Measurements from ENCODE around the gene CCDC188.

The CCDC188 gene

GRCh38 chr22:20133930-20134549, 16.8 kb downstream of the CCDC188 start:
- H3K4me3 ChIP-seq (ENCODE audit: control insufficient read depth, low read depth, low read length) = no peak overlapping the region
- TF ChIP-seq, protein P1, sequence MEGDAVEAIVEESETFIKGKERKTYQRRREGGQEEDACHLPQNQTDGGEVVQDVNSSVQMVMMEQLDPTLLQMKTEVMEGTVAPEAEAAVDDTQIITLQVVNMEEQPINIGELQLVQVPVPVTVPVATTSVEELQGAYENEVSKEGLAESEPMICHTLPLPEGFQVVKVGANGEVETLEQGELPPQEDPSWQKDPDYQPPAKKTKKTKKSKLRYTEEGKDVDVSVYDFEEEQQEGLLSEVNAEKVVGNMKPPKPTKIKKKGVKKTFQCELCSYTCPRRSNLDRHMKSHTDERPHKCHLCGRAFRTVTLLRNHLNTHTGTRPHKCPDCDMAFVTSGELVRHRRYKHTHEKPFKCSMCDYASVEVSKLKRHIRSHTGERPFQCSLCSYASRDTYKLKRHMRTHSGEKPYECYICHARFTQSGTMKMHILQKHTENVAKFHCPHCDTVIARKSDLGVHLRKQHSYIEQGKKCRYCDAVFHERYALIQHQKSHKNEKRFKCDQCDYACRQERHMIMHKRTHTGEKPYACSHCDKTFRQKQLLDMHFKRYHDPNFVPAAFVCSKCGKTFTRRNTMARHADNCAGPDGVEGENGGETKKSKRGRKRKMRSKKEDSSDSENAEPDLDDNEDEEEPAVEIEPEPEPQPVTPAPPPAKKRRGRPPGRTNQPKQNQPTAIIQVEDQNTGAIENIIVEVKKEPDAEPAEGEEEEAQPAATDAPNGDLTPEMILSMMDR (conservative IDR thresholded peaks at IDR 0.05; ENCODE audit: control insufficient read depth, insufficient read depth, low read depth, low read length) = no peak
- no peak for DNase-seq (ENCODE audit: low read depth)

DNA sequence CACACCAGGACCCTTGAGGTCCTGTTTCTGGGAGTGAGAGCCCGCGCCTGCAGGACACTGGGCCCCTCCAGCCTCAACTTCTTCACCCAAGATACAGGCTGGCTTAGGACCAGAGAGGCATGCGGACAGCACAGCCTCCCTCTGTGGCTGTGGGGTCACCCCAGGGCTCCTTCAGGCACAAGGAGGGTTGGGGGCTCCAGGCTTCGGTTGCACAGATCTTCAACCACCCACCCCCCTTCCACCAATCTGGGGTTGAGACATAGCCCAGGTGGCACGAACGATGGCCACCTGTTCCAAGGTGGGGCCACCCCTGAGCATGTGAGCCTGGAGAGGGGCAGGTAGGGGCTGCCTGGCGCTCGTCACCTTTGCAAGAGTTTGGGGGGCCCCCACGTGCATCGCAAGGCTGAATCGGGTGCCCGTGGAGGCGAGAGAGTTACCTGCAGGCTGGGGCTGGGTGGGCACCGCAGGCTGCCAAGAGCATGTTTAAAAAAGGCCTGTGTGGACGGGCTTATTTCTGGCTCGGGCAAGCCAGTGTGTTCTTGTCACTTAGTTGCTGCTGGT, 18.1 kb downstream of the CCDC188 start:
- H3K4me3 ChIP-seq (ENCODE audit: control insufficient read depth, low read depth, low read length) = peak overlapping the region; percentile 71
- TF ChIP-seq, protein P1 (conservative IDR thresholded peaks at IDR 0.05; ENCODE audit: control insufficient read depth, insufficient read depth, low read depth, low read length) = no peak
- DNase-seq (ENCODE audit: low read depth) = no peak

DNA sequence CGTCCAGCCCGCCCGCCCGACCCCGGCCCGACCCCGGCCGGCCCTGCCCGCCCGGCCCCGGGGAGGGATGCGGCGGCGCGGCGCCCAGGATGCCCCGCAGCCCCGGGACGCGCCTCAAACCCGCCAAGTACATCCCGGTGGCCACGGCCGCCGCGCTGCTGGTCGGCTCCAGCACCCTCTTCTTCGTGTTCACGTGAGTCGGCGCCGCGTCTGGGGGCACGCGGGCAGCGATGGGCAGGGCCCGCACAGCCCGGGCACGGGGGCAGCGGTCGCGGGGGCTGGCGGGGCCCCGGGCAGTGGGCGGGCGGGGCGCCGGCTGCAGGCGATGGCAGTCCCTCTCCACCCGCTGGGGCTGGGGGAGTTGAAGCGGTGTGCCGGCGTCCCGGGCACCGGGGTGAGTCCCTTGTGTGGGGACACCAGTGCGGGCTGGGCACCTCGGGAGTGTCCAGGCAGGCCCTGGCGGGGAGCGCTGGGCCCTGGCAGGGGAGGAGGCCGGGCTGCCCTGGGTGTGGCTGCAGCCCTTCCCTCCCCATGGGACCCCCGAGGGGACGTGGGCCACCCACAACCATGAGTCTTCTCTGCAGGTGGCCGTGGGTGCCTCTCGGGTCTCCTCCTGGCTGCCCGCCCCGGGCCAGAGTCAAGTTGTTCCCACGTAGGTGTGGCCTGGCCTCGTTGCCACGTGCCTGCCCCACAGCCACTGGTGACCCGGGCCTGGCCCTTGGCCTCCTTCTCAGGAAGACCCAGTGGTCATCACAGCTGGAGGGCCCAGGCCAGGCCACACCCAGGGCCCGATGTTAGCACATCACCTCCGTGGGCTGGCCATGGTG, 18.8 kb downstream of the CCDC188 start:
- peak; percentile 38 for DNase-seq (ENCODE audit: low read depth)
- TF ChIP-seq, protein P1 (conservative IDR thresholded peaks at IDR 0.05; ENCODE audit: control insufficient read depth, insufficient read depth, low read depth, low read length) = no peak
- H3K4me3 ChIP-seq (ENCODE audit: control insufficient read depth, low read depth, low read length) = peak overlapping the region; percentile 71

DNA sequence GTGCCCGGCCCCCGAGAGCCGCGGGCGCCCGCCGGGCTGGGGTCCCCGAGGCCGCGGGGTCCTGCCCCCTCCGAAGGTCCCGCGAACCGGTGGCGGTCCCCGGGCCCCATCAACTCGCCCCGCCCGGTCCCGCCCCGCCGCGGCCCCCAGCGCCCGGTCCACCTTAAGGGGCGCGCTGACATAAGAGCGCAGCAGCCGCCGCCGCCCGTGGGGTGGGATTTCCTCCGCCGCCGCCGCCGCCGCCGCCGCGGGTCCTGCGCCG, 19.3 kb downstream of the CCDC188 start, which contains the start of gene ZDHHC8:
TSS of gene ZDHHC8 (plus strand) at position 208 of the 262 bp plus-strand sequence. CDS start 144 bp downstream, outside the sequence.
- peak within 1 kb of the TSS; percentile 71 for H3K4me3 ChIP-seq (ENCODE audit: control insufficient read depth, low read depth, low read length)
- TF ChIP-seq, protein P1 (conservative IDR thresholded peaks at IDR 0.05; ENCODE audit: control insufficient read depth, insufficient read depth, low read depth, low read length) = no peak
- no peak for DNase-seq (ENCODE audit: low read depth)

DNA sequence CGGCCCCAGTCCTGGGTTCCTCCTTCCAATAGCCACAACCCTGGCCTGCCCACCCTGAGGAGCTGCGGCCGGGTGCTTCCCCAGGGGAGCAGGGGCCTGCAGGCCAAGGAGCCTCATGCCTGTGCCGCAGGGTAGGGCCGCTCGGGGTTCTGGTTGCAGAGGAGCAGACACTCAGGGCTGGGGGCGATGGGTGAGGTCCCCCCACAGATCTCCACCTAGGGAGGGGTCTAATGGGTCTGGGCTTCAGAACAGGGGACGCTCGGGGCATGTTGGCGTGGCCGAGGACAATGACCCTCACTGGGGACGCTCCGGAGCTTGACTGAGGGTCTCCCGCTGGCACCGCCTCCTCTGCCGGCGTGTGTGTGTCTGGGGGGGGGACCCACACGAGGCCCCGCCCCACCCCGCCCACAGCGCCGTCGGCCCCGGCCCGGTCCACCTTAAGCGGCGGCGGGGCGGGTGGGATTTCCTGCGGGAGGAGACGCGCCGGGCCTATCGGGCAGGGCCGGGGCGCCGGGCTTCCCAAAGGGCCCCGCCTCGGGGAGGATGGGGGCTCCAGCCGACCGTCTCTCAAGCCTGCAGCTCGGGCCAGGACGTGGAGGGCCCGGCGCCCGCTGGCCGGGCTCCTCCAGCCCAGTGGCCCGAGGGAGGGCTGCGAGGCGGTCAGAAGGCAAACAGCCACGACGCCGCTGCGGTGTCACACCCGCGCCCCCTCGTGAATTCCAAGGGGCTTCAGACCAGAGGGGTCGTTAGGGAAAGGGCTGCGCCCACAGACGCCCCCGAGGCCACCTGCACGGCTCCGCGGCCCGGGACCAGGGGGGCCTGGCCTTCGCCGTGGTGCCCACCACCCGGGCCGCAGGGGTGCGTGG, 19.9 kb downstream of the CCDC188 start:
- TF ChIP-seq, protein P1 (conservative IDR thresholded peaks at IDR 0.05; ENCODE audit: control insufficient read depth, insufficient read depth, low read depth, low read length) = no peak
- H3K4me3 ChIP-seq (ENCODE audit: control insufficient read depth, low read depth, low read length) = peak overlapping the region; percentile 60
- peak; percentile 53 for DNase-seq (ENCODE audit: low read depth)

- TF ChIP-seq, protein P1 (conservative IDR thresholded peaks at IDR 0.05; ENCODE audit: control insufficient read depth, insufficient read depth, low read depth, low read length) = no peak
- DNase-seq (ENCODE audit: low read depth) = no peak
- no peak overlapping the region for H3K4me3 ChIP-seq (ENCODE audit: control insufficient read depth, low read depth, low read length)
Observed at GRCh38 chr22:20130319-20130718, 20.5 kb downstream of the CCDC188 start.
